Stimulated activated CD4-positive, alpha-beta T cell treated with anti-CD3 and anti-CD28 coated beads, TNF-alpha, amount 100 ng/mL, for 1 hour (primary cell): Measurements from ENCODE around the gene NFIC.
"Not testable (repeated sequence)": the region's sequence is repeated elsewhere in the genome, so short reads cannot be mapped to it uniquely, and the experiment has no call there.

Experiments
- DNase-seq, 3 donors: peaks; one replicate each; pipeline ENCODE4 v3.0.0-alpha.2; 2020; ENCODE audit warnings: low read depth in 3 of 3, low spot score in 1 of 3

Gene NFIC

DNA sequence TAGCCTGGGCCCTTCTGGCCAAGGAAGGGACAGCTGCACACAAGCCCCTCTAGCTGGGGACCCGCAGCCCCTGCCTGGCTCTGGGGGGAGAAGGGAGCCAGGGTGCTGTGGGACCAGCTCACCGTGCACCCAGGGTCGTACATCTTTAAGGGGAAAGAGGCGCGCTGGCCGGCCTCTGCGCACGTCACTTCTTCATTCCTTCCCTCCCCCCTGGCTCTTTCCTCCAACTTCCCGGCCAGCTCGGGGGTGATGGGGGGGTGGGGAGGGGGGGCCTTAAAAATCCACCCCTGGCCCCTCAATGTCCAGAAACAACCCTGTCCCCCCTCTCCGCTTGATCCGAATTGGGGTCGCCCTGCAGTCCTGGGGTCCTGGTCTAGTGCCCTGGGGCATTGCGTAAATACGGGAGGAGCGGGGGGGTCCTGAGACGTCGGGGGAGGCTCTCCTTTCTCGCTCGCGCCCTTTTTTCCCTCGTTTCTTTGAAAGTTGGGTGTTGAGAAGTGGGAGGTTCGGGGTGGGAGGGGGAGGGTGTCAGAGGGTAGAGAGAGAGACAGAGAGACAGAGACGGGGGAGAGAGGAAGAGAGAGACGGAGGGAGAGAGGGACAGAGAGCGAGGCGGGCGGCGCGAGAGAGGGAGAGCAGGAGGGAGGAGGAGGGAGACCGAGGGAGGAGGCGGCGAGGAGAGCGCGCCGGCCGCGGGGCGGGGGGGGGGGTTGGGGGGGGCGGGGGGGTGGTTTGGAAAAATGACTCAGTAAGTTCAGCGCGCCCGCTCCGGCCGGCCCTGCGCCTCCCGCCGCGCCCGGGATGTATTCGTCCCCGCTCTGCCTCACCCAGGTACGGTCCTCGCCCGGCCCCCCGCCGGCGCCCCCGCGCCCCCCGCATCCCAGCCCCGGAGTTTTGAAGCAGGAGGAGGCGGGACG lies at the start of gene NFIC:
Gene NFIC, plus strand, starts transcription at position 748 of the 917 bp plus-strand sequence. Its CDS starts 54 bp downstream, at position 802.
- DNase-seq, result peak in 1 of 3 donors; percentile 21

DNA sequence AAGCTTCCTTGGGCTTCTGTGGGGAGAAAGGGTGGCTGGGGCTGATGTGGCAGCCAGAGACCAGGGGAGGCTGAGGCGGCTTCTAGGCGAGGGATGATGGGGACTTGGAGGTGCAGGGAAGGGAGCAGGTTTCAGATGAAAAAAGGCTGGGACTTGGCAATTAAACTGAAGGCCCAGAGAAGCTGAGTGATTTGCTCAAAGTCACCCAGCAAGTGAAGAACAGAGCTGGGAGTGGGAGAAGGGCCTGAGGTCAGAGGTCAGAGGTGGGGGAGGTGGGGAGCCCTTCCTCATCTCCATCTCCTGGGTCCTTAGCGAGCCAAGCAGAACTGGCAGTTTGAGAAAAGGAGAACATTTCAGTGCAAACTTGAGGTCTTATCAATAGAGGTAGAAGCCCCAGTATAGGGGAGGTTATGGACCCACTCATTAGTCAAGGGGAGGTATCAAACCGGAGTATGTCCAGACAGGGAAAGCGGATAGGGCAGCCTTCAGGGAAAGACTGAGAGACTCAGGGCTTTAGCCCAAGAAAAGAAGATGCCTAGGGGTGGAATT lies 49.6 kb upstream of the NFIC start:
- DNase-seq, result no peak

DNA sequence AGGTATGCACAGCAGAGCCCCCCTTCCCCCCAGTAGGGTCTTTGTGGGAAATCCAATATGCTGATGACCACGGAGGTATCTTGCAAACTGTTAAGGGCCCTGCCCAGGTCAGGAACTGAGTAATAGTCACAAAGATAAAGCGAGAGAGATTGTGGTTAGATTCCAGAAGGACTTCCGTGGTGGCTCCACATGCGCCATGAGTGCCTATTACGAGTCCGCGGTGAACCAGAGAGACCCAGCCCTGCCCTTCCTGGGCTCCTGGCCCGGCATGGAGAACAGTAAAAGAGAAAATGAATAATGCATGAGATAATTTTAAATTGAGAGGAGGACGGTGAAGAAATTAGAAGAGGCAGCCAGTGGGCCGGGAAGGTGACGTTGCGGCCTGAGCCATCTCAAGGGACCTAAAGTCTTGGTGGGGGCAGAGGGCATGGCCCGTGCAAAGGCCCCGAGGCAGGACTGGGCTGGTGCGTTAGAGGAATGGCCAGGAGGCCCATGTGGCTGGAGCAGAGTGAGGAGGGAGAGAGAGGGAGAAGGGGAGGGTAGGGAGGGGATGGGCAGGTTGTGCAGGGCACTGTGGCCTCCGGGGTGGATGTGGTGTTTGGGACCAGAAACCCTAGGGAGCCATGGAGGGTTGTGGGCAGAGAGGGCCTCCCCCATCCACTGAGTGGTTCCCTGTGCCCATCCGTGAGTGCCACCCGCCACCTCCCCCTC lies 46.6 kb upstream of the NFIC start:
- DNase-seq, result no peak

DNA sequence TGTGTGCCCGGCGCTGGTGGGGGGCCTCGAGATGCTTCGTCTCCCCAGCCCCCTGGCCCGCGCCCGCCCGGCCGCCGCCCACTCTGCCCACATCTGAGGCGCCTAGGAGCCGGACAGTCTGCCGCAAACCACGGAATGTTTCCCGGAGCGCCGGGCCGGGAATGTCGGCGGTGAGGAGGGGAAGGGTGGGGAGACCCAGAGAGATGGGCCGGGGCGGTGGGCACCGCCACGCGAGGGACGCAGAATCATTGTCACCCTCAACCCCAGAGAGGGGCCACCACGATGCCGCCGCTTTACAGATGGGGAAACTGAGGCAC lies 46.1 kb upstream of the NFIC start:
- DNase-seq, result no peak

DNA sequence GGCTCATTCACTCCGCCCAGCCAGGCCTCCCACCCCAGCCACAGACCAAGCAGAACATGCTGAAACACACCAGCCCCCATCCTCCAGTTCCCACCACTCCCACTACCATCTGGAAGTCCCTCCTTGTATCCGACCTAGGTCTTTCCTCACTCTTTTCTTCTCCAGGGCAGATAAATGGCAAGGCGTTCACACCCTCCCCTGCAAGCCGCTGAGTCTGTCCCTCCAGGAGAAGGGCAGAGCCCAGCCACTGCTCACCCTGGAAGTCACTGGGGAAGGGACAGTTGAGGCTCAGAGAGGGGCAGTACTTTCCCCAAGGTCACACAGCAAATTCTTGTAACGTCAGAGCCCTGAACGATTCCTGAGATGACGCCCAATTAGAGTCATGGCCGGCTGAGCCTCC lies 45.5 kb upstream of the NFIC start:
- DNase-seq, result no peak

DNA sequence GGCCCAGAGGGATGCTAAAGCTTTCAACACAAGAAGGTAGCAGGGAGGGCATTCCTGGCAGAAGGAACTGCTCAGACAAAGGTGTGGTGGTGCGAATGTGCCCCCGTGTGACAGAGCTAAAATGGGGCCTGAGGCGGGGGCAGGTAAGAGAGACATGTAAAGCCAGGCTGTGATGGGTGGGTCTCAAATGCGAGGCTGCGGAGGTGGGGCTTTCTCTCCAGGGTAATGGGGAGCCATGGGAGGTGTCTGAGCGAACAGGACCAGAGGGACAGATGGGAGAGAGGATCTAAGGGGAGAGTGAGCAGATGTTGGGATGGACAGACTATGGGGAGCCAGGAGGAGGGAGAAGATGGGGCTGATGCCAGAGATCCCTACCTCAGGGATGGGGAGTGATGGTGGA lies 44.7 kb upstream of the NFIC start:
- no peak for DNase-seq

DNA sequence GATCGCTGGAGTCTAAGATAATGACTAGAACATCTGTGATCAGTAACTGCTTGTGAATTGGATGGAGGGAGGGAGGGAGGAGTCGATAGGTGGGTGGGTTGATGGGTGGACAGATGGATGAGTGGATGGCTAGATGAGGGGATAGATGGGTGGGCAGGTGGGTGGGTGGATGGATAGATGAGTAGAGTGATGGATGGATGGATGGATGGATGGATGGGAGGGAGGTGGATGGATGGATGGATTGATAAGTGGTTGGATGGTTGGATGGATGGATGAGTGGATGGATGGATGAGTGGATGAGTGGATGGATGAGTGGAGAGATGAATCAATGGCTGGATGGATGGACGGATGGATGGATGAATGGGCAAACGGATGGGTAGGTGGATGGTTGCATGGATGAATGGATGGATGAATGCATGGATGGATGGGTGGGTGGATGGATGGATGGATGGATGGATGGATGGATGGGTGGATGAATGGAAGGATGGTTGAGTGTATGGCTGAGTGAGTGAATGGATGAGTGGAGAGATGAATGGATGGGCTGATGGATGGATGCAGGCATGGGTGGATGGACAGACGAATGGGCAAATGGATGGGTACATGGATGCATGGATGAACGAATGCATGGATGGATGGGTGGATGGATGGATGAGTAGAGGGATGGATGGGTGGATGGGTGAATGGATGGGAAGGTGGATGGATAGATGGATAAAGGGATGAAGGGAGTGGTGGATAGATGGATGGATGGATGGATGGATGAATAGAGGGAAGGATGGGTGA lies 44.0 kb upstream of the NFIC start:
- DNase-seq, result no peak

DNA sequence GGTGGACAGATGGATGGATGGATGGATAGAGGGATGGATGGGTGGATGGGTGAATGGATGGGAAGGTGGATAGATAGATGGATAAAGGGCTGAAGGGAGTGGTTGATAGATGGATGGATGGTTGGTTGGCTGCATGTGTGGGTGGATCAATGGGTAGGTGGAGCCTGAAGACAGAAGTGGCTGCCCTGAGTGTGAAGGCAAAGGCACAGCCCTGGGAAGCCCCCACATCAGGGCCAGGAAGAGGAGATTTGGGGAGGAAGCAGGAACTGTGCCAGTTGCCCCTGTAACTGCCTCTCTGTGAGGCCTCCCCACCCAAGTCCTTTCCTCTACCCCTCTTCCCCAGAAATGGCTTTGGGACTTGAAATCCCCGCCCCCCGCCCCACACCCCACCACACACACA lies 43.4 kb upstream of the NFIC start:
- no peak for DNase-seq

DNA sequence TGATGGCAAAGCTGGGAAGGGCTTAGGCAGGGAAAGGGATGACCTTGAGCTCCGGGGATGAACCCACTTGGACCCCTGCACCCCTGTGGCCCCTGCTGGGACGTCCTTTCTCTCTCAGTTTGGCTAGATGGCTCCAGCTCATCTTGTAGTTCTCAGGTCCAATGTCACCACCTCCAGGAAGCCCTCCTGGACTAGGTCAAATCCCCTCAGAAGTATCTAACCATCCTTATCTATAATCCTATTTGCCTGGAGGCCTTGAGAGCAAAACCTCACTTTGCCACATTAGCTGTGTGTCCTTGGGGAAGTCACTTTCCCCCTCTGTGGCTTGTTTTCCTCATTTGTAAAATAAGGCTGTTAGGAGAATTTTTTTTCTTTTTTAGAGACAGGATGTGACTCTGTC lies 42.7 kb upstream of the NFIC start:
- no peak for DNase-seq

DNA sequence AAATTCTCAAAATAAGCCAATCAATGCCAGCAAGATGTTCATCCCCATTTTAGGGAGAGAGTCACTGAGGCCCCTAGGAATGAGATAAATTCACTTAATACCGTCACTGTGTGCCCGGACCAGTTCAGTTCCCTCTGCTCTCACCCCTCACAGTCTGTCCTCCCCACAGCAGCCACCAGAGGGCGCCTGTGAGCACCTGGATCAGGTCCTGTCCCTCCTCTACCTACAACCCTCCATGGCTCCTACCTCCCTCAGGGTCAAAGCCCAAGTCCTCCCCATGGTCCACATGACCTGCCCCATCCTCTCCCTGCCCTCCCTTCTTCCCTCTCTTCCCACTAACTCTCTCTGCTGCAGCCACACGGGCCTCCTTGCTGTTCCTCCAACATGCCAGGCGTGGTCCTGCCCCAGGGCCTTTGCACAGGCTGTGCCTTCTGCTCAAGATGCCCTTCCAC lies 42.0 kb upstream of the NFIC start:
- peak; percentile 16 to 72 (median 51) for DNase-seq

DNA sequence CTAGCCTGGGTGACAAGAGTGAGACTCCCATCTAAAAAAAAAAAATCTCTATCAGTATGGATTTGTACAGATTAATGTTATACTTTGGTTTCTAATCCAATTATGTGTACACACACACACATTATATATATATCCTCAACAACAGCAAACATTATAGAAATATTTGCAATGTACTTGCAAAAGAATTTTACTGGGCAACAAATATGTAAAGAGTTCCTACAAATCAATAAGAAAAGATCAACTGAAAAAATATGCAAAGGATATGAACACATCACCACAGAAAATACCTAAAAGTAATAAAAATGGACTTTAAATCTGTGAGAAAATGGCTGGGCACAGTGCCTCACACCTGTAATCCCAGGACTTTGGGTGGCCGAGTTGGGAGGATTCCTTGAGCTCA lies 40.9 kb upstream of the NFIC start:
- DNase-seq, result no peak

DNA sequence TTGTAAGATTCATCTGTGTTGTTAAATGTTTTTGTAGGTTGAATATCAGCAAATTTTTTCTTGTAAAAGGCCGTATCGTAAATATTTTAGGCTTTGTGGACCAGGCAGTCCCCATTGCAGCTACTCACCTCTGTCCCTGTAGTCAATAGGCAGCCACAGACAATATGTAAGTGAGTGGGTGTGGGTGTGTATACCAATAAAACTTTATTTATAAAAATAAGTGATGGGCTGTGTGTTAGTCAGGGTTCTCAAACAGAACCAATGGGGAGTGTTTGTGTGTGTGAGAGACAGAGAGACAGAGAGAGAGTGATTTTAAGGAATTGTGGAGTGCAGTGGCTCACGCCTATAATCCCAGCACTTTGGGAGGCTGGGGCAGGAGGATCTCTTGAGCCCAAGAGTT lies 37.6 kb upstream of the NFIC start:
- no peak for DNase-seq

DNA sequence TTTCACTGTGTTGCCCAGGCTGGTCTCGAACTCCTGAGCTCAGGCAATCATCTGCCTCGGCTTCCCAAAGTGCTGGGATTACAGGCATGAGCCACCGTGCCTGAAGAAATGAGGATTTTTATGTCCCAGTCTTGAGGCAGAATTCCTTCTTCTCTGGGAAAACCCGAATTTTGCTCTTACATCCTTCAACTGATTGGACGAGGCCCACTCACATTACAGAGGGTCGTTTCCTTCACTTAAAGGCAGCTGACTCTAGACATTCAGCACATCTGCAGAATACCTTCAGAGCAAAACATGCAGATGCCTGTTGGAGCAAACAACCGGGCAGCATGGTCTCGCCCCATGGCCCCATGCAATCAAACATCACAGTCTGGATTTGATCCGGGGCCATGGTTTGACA lies 36.3 kb upstream of the NFIC start:
- DNase-seq, result no peak

DNA sequence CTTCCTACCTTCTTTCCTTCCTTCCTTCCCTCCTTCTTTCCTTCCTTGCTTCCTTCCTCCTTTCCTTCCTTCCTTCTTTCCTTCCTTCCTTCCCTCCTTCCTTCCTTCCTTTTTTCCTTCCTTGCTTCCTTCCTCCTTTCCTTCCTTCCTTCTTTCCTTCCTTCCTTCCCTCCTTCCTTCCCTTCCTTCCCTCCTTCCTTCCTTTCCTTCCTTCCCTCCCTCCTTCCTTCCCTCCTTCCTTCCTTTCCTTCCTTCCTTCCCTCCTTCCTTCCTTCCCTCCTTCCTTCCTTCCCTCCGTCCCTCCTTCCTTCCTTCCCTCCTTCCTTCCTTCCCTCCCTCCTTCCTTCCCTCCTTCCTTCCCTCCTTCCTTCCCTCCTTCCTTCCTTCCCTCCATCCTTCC lies 34.2 kb upstream of the NFIC start:
- not testable (repeated sequence) for DNase-seq

DNA sequence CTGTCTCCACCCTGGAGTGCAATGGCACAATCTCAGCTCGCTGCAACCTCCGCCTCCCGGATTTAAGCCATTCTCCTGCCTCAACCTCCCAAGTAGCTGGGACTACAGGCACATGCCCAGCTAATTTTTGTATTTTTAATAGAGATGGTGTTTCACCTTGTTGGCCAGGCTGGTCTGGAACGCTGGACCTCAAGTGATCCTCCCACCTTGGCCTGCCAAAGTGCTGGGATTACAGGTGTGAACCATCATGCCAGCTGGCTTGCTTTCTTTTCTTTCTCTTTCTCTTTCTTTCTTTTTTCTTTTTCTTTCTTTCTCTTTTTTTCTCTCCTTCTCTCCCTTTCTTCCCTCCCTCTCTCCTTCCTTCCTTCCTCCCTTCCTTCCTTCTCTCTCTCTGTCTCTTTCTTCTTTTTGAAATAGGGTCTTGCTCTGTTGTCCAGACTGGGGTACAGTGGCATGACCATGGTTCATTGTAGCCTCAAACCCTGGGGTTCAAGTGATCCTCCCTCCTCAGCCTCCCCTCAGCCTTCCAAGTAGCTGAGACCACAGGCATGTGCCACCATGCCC lies 33.3 kb upstream of the NFIC start:
- DNase-seq, result no peak

DNA sequence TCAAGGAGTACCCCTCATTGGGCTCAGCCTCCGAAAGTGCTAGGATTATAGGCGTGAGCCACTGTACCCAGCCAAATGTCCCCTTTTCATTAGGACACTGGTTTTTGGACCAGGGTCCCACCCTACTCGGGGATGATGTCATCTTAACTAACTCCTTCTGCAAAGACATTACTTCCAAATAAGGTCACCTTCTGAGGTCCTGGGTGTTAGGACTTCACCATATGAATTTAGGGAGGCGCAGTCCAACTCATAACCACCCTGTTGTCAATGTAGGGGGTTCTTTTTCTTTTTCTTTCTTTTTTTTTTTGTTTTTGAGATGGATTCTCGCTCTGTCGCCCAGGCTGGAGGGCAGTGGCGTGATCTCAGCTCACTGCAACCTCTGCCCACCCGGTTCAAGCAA lies 32.7 kb upstream of the NFIC start:
- DNase-seq, result no peak

DNA sequence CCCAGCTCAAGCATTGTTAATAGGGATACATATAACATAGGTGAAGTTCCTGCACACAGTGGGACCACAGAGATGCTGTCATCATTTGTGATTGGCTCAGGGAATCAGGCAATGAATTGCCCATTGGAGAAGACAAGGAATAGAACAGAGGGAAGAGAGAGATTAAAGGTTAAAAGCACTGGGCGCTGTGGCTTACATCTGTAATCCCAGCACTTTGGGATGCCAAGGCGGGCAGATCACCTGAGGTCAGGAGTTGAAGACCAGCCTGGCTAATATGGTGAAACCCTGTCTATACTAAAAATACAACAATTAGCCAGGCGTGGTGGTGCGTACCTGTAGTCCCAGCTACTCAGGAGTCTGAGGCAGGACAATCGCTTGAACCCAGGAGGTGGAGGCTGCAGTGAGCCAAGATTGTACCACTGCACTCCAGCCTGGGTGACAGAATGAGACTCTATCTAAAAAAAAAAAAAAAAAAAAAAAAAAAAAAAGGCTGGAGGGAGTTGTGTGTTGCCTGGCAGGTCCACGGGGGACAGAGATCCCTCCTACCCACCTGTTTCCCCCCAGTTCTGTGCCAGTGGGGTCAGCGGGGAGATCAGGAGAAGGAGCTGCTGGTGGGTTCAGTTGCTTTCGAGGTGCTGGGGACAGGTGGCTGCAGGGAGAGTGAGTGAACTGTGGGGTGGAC lies 31.5 kb upstream of the NFIC start:
- not testable (repeated sequence) for DNase-seq

DNA sequence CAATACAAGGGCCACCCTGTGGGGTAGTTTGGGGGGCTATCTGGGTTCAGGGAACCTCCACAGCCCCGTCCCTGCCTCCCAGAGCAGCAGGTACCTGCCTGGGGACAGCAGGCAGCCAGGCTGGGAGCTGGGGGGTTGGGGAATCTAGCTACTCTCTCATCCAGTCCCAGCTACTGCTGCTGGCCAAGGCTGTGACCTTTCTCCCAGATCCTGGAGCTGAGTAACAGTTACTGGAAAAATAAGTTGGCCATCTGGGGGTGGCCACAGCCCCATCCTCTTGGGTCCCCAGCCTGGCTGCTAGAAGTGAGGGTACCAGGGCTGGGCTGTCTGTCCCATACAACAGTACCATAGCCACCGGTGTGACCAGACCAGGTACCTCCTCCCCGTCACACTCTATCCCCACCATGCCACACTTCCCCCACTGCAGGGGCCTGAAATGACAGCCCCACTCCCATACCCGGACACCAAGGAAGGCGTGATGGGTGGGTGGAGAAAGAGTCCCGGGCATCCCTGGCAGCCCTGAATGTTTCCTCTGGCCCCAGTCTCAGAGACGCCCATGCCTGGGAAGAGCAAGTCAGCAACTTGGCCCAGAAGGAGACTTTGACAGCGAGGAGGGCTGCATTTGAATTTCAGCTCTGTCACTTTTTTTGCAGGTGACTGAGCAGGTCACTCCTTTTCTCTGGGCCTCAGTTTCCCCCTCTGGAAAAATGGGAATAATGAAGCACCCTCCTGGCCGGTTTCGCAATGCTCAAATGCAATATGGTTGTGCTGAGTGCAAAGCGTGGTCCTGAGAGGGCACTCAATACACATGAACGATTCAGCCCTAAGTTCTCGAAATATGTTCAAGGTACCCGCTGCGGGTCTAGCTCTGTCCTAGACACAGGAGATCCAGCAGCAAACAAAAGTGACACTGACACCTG lies 30.7 kb upstream of the NFIC start:
- no peak for DNase-seq

DNA sequence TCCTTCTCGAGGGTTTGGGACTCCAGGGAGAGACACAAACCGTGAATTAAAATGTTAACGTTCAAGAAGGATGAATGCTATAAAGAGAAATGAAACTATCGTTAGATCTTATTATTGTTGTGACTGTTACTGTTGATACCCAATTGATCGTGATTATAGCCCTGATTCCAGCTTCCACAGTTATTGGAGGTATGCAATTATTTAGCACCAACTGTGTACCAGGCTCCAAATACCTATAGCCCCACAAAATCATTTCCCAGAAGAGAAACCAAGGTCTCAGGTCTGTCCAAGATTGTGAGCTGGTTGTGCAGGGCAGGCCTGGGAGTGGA lies 30.1 kb upstream of the NFIC start:
- DNase-seq, result no peak
